Glomerular endothelial cell (primary cell): ENCODE data around the gene AADACL4. TPM values are rescaled to one million over a fixed set of nuclear protein-coding genes. Genes with fewer than 3 reads are reported as not detected.

ENCODE experiments used
- DNase-seq: peaks from one replicate; pipeline ENCODE4 v3.0.0-alpha.2; 2011; ENCODE audit warnings: low read depth, low spot score; ENCODE audit errors: extremely low read depth
- total RNA-seq: library from RNA; depleted of rRNA; stranded (reverse); fragments of >200 nt; gene quantifications from 2 replicates; pipeline ENCODE4 v1.2.3, GENCODE V29; 2015

The AADACL4 gene
- not detected in 2 replicates for total RNA-seq

DNA sequence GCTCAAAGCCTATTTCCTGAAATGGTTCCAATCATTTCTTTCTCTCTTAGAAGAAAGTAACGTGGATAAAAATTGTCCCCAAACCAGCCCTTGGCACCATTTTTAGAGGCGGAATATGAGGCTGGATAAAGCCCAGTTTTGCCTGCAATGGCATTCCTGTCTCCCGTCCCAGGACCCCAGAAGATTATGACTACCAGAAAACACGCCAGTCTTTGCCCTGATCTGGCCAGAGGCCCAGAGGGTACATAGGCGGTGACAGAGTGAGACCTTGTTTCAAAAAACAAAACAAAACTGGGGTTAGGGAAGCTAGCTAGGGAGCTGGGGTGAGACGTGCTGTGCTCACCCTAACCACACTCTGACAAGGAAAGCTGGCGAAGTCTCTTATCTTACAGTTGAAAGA lies at the start of gene AADACL4:
AADACL4 (plus strand) TSS at position 301 of the 400 bp plus-strand sequence. CDS start 462 bp downstream, outside the sequence.
- no peak for DNase-seq

DNA sequence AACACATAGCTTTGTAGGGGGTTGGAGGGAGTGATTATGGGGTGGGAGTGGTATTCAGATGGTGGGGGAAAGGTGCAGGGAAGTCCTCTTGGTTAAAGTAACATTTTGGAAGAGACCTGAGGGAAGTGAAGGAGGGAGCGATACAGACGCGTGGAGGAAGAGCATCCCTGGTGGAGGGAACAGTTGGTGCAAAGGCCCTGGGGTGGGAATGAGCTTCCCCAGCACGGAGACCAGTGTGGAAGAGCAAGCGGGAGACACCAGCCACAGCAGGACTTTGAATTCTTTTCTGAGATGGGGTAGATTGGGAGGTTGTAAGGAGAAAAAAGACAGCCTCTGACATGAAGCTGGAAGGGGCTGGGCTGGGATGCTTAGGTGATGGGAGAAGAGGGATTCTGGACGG lies 49.4 kb upstream of the AADACL4 start:
- no peak for DNase-seq

DNA sequence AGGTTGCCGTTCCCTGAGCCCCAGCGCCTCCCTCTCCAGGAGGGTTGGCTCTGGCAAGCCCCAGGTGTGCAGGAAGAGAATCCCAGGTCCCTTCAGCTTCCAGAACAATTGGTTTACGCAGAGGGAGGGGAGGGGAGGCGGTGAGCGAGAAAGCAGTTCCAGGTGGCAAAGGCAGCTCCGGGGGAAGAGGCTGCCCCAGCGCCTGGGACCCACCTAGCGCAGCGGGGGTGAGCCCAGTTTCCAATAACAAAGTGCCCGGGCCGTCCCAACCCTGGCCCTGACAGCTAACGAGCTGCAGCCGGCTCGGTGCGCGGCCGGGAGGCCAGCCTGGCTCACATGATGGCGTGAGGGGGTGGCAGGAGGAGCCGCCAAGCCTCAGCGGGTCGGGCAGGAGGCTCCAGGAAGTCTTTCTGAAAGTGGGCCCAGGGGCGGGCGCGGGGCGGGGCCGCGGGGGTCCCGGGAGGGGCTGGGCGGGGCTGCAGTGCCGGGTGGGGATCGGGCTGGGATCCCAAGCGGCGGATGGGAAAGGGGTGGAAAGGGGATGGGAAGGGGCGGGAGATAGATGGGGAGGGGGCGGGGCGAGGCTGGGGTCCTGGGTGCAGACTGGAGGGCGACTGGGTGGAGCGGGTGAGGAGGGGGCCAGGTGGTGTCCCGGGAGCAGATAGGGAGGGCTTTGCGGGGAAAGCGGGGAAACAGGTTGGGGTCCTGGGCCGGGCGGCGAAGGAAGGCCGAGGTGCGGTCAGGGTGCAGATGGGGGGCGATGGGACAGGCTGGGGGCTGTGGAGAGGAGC lies 48.7 kb upstream of the AADACL4 start:
- no peak for DNase-seq

DNA sequence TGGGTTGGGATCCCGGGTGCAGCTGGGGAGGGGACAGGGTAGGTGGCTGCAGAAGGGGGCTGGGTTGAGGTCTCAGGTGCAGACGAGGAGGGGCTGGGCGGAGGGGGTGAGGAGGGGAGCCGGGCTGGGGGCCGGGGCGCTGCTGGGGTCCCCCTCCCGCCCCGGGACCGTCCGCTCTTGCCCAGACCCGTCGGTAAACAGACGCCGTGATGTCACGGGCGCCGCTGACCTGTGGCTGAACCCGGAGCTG lies 48.2 kb upstream of the AADACL4 start:
- DNase-seq: no peak

DNA sequence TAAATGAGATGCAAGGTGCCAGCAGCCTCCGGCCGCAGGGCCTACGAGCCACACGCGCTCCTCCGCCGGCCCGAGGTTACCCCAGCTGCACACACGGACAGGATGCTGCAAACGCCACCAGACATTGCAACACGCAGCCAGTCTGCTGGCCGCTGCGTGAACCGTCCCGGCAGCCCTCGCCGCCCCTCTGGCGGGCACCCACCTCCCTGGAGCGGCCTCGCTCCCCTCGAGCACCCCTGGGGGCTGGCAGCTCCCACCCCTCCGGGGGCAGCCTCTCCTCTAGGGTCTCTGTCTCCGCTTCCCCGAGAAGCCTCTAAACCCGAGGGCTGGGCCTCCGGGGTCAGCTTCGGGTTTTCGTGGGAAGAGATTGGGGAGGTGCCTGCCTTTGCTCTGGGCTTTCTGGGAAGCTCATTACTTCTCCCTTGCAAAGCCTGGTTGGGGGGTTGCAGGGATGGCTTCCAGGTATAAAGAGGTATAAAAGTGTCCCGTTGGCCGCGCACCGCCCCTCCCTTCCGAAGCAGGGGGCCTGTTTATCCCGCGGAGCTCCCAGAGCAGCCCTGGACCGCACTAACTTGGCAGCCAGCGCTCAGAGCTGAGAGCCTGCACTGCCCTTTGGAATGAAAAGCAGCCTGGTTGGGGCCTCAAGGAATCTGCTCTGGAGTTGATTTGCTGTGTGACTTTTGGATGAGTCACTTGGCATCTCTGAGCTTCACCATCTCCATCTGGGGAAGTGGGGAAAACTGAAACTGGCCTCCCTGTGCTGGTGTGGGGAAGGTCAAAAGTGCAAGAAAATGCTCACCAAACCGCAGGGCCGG lies 47.7 kb upstream of the AADACL4 start:
- no peak for DNase-seq

DNA sequence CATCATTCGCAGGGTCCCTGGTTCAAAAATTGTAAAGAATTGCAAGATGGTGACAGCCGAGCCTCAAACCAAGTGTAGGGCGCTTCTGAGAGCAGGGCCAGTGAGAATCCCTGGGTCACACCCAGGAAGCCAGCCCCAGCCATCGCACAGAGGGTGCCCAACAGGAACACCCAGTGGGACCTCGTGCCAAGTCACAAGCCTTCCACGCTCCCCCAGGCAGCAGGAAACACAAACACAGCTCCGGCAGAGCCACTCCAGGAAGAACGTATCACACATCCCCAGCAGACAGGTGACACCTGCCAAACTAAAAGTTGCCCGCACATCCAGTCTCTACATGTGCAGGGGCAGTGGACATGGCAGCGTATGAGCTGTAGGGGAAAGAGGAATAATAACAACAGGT lies 46.1 kb upstream of the AADACL4 start:
- no peak for DNase-seq

DNA sequence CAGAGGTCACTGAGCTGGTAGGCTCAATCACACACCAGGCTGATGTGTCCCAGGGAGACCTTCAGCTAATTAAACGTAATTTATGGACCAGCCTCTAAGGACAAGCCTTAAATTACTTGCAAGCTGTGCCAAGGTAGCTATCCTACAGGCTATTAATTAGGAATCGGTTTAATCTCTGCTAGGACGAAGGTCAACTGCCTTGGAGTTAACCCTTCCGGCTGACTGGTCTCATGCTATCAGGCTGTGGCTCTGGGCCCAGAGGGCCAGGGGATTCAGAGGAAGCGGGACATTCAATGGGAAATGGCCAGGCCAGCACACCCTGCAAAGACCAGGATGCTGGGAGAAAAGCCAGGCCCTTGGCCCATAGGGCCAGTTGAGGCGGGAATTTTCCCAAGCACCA lies 44.9 kb upstream of the AADACL4 start:
- no peak for DNase-seq

DNA sequence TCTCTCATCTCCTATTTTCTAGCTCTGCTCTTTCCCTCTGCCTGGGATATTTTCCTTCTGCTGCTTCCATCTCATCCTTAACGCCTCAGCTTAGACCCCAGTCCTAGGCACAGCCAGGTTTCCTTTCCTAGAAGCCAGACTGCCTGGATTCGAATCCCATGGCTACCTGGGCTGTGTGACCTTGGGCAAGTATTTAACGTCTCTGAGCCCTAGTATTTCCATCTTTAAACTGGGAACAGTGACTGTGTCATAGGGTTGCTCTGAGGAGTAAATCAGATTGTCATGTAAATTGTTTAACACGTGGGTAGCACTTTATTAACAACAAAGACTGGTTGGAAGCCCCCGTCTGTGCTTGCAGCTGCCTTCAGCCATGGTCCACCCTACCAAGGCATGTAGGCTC lies 44.2 kb upstream of the AADACL4 start:
- no peak for DNase-seq

DNA sequence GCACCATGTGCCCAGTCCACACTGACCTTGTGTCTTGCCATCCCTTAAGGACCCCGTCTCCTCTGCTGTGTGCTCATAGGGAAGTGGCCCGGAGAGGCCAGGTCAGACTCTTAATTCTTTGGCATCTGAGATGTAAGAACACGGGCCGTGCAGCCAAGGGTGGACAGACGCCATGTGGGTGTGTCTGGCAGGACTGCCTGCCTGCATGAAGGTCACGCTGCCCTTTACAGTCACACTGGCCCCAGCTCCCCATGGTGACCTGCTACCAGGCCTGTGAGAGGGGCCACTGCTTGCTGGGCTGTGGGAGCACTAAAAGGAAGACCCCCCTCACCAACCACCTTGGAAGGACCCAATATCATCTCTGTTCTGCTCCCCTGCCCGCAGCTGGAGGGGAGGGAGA lies 43.5 kb upstream of the AADACL4 start:
- DNase-seq: no peak

DNA sequence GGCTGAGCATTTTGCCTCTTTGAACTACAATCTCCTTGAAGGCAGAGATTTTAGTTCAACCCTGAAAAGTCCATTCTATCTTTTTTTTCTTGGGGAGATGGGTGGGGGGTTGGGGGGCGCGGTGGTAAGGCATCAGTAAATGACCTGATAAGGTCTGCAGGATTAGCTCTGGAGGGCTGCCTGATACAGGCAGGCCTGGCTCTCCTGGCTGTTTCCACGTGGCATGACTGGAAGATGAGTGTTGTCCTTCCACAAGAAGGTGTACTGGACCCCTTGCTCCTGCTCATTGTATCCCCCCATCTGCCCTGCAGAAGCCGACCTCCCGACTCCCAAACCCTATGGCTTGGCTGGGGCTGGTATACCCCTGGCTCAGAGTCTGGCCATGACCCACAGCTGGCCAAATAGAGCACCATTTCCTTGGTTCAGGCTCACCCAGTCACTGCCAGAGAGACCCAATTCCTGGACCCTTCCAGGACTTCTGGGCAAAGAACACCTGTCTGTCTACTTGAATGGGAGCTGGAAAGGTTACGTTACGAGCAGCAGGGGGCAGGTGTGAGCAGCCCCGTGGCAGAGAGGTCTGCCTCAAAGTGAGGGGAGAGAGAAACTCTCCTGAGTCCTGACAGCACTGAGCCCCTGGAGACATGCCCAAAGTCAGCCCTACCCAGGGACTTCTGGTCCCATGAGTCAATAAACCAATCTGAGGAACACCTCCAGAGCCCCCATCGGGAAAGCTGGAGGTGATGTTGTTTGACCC lies 42.8 kb upstream of the AADACL4 start:
- no peak for DNase-seq

DNA sequence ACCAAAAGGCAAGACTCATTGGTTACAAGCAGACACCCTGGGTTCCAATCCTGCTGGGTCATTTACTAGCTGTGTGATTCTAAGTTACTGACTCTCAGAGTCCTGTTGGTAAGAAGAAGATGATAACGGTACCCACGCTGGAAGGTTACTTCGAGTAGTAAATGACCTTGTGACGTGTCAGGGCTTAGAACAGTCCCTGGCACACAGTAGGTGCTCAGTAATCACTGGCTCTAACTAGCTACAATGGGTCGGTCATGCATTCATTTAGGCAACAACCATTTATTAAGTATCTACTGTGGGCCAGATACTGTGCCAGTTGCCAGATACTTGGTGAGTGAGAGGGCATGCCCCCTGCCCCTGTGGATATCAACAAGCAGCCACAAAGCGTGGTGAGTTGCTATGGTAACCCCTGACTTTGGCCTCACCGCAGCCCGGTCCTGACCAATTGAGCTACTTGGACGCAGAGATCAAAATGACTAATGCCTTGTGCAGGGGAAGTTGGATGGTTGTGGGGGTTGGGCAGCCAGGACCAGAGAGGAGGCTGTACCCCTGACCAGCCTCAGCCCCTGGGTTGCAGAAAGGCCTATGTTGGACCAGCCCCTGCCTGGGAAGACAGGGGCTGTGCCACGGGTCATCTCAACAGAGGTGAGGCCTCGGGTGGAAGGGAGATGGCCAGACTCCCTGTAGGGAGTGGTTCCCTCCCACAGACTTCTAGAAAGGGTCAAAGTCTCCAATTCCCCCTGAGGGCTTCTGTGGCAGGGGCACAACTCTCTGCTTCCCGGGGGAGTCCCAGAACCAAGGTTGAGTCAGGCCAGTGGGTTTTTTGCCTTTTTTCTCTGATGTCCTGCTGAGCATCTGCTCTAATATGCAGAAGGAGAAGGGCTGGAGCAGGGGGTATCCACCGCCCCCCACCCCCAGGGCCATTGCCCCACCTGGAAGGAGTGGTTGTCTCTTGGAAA lies 41.9 kb upstream of the AADACL4 start:
- no peak for DNase-seq

DNA sequence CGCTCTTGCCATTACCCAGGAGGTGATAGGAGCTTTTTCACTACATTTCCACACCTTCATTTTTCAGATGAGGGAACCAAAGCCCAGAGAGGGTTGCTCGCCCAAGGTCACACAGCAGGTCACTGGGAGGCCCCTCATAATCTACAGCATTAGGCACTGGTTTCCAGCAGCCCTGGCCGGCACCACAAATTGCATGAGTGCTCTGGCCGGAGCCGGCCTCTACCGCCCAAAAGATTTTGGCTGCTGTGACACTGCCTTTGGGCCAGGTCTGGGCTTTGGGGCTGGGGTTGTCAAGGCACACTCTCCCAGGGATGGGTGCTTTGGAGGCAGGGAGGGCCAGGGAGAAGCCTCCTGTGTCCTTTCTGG lies 41.2 kb upstream of the AADACL4 start:
- no peak for DNase-seq

DNA sequence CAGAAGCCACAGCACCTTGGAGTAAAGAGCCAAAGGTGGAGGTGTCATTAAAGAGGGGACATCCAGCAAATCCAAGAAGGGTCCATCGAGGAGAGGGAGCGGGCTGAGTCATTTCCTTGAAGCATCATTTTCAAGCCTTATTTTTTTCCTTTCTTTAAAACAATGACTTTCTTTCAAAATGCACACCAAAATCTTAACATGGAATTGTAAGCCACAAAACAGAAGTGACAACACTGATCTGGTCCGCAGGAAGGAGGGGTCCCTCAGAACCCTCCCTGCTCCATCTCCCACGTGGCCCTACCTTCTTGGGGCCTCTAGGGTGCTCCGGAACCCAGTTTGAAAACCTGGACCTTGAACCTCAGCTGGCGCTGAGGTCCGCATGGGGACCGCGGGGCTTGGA lies 40.7 kb upstream of the AADACL4 start:
- DNase-seq: no peak

DNA sequence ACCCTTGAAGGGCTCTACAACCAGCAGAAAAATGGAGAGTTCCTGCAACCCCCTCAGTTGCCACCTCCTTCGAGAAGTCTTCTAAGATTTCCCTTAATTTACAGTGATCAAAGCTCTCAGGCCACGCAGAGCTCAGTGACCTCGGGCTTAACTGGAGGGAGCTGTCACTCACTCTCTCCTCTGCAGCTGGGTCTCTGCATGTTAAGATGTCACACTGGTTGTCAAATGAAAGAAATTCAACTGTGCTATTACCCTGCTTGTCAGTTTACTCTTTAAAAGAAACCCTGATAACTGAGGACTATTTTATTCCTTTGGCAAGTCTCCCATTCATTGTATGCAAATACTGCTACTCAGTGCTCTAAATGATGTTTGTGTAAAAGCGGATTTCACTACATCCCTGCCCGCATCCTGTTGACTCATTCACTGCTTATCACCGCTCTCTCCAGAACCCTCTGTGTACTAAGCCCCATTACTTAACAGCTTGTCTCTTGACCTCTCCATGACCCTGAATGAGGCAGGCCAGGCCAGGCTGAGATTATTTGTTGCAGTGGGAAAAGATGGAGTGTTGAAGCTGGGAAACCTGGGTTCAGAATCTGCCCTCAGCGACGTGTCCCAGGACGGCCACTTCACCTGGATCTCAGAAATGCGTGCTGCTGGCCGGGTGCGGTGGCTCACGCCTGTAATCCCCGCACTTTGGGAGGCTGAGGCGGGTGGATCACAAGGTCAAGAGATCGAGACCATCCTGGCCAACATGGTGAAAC lies 39.6 kb upstream of the AADACL4 start:
- peak; percentile 98 for DNase-seq

DNA sequence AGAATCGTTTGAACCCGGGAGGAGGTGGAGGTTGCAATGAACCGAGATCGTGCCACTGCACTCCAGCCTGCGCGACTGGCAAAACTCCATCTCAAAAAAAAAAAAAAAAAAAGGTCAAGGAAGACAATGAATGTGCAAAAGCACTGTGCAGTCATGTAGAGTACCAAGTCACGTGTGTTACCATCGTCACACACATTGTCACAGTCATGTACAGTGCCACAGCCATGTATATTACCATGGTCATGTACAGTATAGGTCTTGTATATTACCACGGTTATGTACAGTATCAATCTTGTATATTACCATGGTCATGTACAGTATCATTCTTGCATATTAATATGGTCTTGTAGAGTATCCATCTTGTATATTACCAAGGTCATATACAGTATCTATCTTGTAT lies 38.9 kb upstream of the AADACL4 start:
- DNase-seq: no peak

DNA sequence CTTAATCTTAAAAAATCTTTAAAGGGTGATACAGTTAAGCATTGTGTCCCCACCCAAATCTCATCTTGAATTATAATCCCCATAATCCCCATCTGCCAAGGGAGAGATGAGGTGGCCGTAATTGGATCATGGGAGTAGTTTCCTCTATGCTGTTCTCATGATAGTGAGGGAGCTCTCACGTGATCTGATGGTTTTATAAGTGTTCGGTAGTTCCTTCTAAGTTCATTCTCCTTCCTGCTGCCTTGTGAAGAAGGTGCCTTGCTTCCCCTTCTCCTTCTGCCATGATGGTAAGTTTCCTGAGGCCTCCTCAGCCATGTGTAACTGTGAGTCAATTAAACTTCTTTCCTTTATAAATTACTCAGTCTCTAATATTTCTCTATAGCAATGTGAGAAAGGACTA lies 36.6 kb upstream of the AADACL4 start:
- DNase-seq: no peak

DNA sequence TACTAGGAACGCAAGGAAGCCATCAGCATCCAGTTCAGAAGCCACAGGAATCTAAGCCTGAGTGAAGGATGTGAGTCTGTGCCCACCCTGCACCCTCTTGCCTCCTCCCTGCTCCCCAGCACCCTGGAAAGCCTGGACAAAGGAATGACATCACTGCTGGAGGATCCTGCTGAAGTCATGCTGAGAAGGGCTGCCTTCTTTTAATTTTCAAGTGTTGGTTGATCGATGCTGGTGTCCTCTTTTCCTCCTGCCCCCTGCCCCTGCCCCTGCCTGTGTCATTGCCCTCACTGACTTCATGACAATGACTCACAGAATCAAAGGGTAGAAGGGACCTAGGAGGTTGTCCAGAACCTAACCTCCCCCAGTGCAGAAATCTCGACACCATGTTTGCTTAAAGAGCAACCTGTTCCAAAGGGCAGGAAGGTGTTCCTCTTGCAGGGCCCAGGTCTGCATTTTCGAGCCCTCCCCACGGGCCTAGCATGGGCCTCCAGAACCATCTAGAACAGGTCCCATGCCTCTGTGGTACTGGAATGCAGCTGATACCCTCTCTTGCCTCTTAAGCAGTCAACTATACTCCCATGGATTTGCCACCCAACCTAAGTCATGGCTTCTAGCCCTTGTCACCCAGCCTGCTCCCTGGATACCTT lies 35.5 kb upstream of the AADACL4 start:
- DNase-seq: no peak

DNA sequence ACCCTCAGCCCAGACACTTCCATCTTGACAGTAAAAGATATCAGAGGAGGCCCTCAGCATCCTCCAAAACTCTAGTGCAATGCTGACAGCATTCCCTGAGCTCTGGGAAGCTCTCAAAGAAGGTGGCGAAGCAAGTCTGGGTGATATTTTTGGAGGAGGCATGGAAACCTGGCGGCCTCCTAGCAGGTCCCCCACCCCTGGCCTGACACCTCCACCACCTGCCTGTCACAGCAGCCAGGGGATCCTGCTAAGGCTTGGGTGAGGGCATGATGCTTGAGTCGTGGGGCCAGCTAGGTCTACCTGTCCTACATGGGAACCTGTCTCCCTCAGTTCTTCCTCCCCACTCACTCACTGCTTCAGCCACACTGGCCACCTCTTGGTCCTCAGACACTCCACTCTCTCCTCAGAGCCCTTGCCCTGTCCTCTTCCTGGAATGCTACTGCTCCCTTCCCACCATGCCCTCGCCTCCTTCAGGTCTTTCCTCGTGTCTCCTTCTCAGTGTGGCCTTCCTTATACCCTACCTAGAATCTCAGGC lies 34.3 kb upstream of the AADACL4 start:
- DNase-seq: no peak

DNA sequence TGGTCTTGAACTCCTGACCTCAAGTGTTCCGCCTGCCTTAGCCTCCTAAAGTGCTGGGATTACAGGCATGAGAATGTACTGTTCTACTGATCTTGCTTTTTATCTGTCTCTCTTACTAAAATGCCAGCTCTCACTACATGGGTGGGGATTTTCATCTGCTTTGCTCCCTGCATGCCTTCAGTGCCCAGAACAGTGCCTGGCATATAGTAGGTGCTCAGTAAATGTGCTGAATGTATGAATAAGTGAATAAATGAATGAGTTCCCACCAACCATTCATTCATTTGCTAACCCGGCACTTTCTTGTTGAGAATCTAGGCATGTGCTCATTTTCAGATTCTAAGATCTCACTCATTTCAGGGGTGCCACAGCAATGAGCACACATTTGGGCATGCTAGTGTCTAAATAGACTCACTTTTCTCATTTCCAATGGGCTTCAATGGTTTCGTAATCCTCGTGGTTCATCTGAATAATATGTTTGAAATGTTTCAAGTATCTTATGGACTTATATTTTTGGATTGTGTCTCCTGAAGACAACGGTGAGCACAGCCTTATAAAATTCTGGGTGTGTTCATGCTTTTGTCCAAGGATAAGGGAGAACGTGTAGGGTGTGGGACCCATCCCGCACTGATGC lies 33.5 kb upstream of the AADACL4 start:
- DNase-seq: no peak
